ENCODE measurements around the gene SUPT5H. TPM values are rescaled to one million over a fixed set of nuclear protein-coding genes. Genes with fewer than 3 reads are reported as not detected.

SUPT5H gene
- total and polyA plus RNA-seq, 2 of the 13 experiments (the other 11 are each of a cell fraction or from before 2014, with no cell fraction given), result 48.2 to 51.7 TPM

DNA sequence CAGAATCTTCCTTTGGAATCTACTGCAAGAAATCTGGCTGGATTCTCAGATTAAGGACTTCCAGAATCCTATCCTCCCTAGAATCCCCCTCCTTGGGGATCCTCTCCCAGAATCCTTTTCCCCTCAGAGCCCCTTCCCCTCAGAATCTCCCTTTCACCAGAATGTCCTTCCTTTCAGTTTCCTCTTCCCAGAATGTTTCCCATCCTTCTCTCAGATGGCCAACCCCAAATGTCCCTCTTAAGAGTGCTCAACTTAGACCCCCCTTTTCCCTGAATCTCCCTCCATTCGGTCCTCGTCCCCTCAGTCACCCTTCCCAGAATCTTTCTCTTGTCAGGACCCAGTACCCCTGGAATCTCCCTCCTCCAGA is 9.0 kb upstream of the SUPT5H start:
- Histone ChIP-seq H3K27me3 (ENCODE audit: control insufficient read depth in 1 of 2, insufficient read depth in 2 of 2, low read length in 2 of 2) (no peaks in the 10 kb centered on the region; a peak in 1 of 5 replicates), H3K4me1 (ENCODE audit: insufficient read depth, low read length) (peaks cover 73% of the 10 kb centered on the region), H3K4me2 (ENCODE audit: low read depth, low read length) (peak overlapping the region; percentile 95), H3K4me3 (replicated peaks in 1 of 3; ENCODE audit: insufficient read depth in 1 of 3, low read depth in 2 of 3, low read length in 3 of 3) (peak overlapping the region; percentile 64 to 99 (median 77)), H3K36me3 (replicated peaks in 1 of 2; ENCODE audit: control insufficient read depth in 1 of 2, insufficient read depth in 2 of 2, low read length in 2 of 2) (peaks cover 11 to 26% of the 10 kb centered on the region in 2 experiments), H3K27ac (ENCODE audit: extremely low read length, insufficient read depth, low read length) (peak overlapping the region; percentile 88), H2AFZ (ENCODE audit: low read length) (no peak overlapping the region), H3K9me3 (ENCODE audit: low read length) (no peaks in the 10 kb centered on the region), H3K9ac (ENCODE audit: insufficient read depth, low read depth, low read length) (peak overlapping the region; percentile 99), H4K20me1 (ENCODE audit: insufficient read depth, low read length) (peaks cover 29% of the 10 kb centered on the region), H3K79me2 (ENCODE audit: insufficient read depth, low read length) (peaks cover 24% of the 10 kb centered on the region)
- WGBS (ENCODE audit: low lambda C conversion rate), result 1% methylated on average over 2 of the region's 2 CpGs
- DNase-seq (ENCODE audit: low spot score) (no peak), FAIRE-seq (no peak), ATAC-seq (no peak)
- intact Hi-C loops (cut with micrococcal nuclease; ENCODE audit: unreplicated experiment) (no loop called here), in situ Hi-C loops (cut with HindIII; ENCODE audit: extremely low pct_ligation_motif_present, low pct_unique_long_range_greater_than_20kb) (no loop called here)
- TF ChIP-seq ZNF800 (CRISPR knock-in tag; IDR thresholded peaks at IDR 0.05) (no peak), PCBP2 (optimal IDR thresholded peaks at IDR 0.05; ENCODE audit: low read depth, low read length, poor library complexity, severe bottlenecking) (peak; percentile 80), ZNF441 (CRISPR knock-in tag; IDR thresholded peaks at IDR 0.05; ENCODE audit: borderline replicate concordance) (0 out of 2 replicates have a peak, but pooled peaks have one; percentile 8)
- POLR2A ChIA-PET, result interaction anchor here (0.6 to 1.8 kb wide), 39 partner anchors 8 to 534 kb away, joined by 3 to 78 read pairs (median 5); partner anchors contain the start of genes EID2, EID2B, FBL and MED29
- CTCF ChIA-PET (ENCODE audit: low intra/inter-chr PET ratio, low total read pairs), result no interaction called here
- BruUV-seq (replicated peaks), result TSS peak; percentile 99

DNA sequence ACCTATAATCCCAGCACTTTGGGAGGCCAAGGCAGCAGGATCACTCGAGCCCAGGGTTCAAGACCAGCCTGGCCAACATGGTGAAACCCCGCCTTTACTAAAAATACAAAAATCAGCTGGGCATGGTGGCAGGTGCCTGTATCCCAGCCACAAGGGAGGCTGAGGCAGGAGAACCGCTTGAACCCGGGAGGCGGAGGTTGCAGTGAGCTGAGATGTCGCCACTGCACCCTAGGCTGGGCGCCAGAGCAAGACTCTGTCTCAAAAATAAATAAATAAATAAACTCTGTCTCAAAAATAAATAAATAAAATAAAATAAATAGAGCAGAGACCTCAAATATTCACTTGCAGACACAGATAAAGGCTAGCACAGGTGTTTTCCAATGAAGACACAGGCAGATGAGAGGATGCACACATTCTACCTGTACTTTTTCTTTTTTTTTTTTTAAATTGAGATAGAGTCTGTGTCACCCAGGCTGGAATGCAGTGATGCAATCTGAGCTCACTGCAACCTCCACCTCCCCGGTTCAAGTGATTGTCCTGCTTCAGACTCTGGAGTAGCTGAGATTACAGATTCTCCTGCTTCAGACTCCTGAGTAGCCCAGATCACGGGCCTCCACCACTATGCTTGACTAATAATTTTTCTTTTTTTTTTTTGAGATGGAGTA is 7.0 kb upstream of the SUPT5H start:
- POLR2A ChIA-PET, result interaction anchor here (0.6 to 2.9 kb wide), 6 partner anchors 10 to 932 kb away, joined by 3 to 20 read pairs (median 5); partner anchors contain the start of genes MED29, PAF1 and ZFP36
- in situ Hi-C loops (cut with HindIII; ENCODE audit: extremely low pct_ligation_motif_present, low pct_unique_long_range_greater_than_20kb) (no loop called here), intact Hi-C loops (cut with micrococcal nuclease; ENCODE audit: unreplicated experiment) (no loop called here)
- H3K79me2 ChIP-seq (ENCODE audit: insufficient read depth, low read length), result peaks cover 23% of the 10 kb centered on the region
- peaks cover 63% of the 10 kb centered on the region for H3K4me1 ChIP-seq (ENCODE audit: insufficient read depth, low read length)
- H3K36me3 ChIP-seq (replicated peaks in 1 of 2; ENCODE audit: control insufficient read depth in 1 of 2, insufficient read depth in 2 of 2, low read length in 2 of 2), result peaks cover 8 to 14% of the 10 kb centered on the region in 2 experiments
- 13% methylated on average over 9 of the region's 9 CpGs for WGBS (ENCODE audit: low lambda C conversion rate)
- H4K20me1 ChIP-seq (ENCODE audit: insufficient read depth, low read length), result peaks cover 23% of the 10 kb centered on the region
- H3K9ac ChIP-seq (ENCODE audit: insufficient read depth, low read depth, low read length), result peak overlapping the region; percentile 21; the same call in 1 of the 2 replicates
- H2AFZ ChIP-seq (ENCODE audit: low read length), result no peak overlapping the region
- no peak for FAIRE-seq
- no peak overlapping the region for H3K27ac ChIP-seq (ENCODE audit: extremely low read length, insufficient read depth, low read length)
- ATAC-seq, result no peak
- DNase-seq (ENCODE audit: low spot score), result peak; percentile 50
- peak overlapping the region in 1 of 3 experiments; percentile 32; a peak in 1 of 6 replicates for H3K4me3 ChIP-seq (replicated peaks in 1 of 3; ENCODE audit: insufficient read depth in 1 of 3, low read depth in 2 of 3, low read length in 3 of 3)
- no TSS peak for BruUV-seq (replicated peaks)
- CTCF ChIA-PET (ENCODE audit: low intra/inter-chr PET ratio, low total read pairs), result no interaction called here
- no peaks in the 10 kb centered on the region; a peak in 2 of 5 replicates for H3K27me3 ChIP-seq (ENCODE audit: control insufficient read depth in 1 of 2, insufficient read depth in 2 of 2, low read length in 2 of 2)
- H3K9me3 ChIP-seq (ENCODE audit: low read length), result no peaks in the 10 kb centered on the region
- H3K4me2 ChIP-seq (ENCODE audit: low read depth, low read length), result peak overlapping the region; percentile 95
- TF ChIP-seq ZNF432 (CRISPR knock-in tag; IDR thresholded peaks at IDR 0.05; ENCODE audit: borderline replicate concordance), result no peak
- TF ChIP-seq GFI1 (CRISPR knock-in tag; IDR thresholded peaks at IDR 0.05; ENCODE audit: borderline replicate concordance), result 0 out of 2 replicates have a peak, but pooled peaks have one; percentile 16
- TF ChIP-seq, protein P1, sequence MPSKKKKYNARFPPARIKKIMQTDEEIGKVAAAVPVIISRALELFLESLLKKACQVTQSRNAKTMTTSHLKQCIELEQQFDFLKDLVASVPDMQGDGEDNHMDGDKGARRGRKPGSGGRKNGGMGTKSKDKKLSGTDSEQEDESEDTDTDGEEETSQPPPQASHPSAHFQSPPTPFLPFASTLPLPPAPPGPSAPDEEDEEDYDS (CRISPR knock-in tag; IDR thresholded peaks at IDR 0.05), result no peak
- TF ChIP-seq MYNN (CRISPR knock-in tag; IDR thresholded peaks at IDR 0.05; ENCODE audit: low read depth), result no peak
- no peak for TF ChIP-seq ONECUT2 (CRISPR knock-in tag; IDR thresholded peaks at IDR 0.05)
- no peak for TF ChIP-seq ZSCAN22 (CRISPR knock-in tag; IDR thresholded peaks at IDR 0.05)
- TF ChIP-seq ARNT2 (CRISPR knock-in tag; IDR thresholded peaks at IDR 0.05; ENCODE audit: low read depth), result no peak
- TF ChIP-seq, protein P2, sequence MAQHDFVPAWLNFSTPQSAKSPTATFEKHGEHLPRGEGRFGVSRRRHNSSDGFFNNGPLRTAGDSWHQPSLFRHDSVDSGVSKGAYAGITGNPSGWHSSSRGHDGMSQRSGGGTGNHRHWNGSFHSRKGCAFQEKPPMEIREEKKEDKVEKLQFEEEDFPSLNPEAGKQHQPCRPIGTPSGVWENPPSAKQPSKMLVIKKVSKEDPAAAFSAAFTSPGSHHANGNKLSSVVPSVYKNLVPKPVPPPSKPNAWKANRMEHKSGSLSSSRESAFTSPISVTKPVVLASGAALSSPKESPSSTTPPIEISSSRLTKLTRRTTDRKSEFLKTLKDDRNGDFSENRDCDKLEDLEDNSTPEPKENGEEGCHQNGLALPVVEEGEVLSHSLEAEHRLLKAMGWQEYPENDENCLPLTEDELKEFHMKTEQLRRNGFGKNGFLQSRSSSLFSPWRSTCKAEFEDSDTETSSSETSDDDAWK (CRISPR knock-in tag; IDR thresholded peaks at IDR 0.05), result no peak
- no peak for TF ChIP-seq ARID2 (CRISPR knock-in tag; IDR thresholded peaks at IDR 0.05; ENCODE audit: borderline replicate concordance)
- TF ChIP-seq TBP (CRISPR knock-in tag; IDR thresholded peaks at IDR 0.05), result no peak
- TF ChIP-seq ZFP82 (CRISPR knock-in tag; IDR thresholded peaks at IDR 0.05; ENCODE audit: borderline replicate concordance), result no peak
